KG1 (cell line): ENCODE results near the gene SLC22A23.
"Not testable (repeated sequence)": the region's sequence is repeated elsewhere in the genome, so short reads cannot be mapped to it uniquely, and the experiment has no call there.

Source experiments
- DNase-seq: peaks from one replicate; lab custom pipeline; 2025; lab: John Stamatoyannopoulos, UW

Gene SLC22A23

DNA sequence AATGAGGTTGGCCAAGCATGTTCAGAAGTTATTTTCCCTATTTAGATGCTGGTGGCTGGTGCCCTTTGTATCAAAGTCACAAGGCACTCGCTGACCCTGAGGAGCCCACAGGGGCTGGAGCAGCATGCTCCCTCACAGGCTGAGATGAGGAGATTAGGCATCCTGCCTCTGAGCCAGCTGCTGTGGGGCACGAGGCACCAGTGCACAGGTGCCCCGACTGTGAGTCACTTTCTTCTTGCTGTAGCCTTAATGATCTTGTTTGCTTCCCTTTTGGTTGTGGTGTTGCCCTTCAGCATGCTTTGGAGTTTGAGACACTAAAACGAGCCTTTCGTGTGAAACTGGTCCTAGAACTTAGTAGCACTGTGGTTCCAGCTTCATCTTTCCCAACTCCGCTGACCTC lies 193.8 kb downstream of the SLC22A23 start:
- DNase-seq: no peak

DNA sequence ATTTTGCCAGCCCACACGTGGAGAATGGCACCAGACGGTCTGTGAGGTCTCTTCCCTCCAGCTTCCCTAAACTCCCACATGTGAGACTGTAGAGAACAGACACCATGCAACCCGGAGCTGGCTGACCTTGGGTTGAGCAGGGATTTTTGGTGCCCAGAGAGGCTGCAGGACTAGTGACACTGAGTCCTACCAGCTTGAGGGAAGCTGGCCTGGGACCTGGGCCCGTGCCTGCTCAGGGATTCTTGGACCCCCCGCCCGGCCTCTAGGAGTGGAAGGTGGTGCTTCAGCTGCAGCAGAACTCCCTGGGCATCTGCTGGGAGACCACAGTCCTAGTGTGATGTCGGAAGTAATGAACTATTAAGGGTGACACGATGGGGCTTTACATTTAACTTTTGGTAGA lies 194.9 kb downstream of the SLC22A23 start:
- DNase-seq: no peak

DNA sequence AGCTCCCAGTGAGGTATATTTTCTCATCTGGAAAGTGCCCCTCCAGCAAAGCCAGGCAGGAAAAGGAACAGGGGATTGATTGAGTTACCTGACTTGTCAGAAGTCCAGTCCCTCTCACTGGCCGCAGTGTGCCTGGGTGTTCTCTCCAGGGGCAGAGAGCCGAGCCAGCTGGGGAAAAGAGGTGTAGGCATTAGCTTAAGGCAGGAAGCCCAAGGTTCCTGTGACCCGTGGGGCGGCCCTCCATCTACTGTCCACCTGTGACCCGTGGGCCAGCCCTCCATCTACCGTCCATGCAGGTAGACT lies 195.4 kb downstream of the SLC22A23 start:
- DNase-seq: no peak

- no peak for DNase-seq
These were observed 195.9 kb downstream of the SLC22A23 start for GRCh38 chr6:3260772-3261517.

GRCh38 chr6:3260296-3260695 lies 196.6 kb downstream of the SLC22A23 start:
- DNase-seq: no peak

GRCh38 chr6:3259491-3259958 lies 197.3 kb downstream of the SLC22A23 start:
- no peak for DNase-seq

- DNase-seq: peak; percentile 75
These were observed 197.9 kb downstream of the SLC22A23 start, which contains the start of gene PSMG4 for GRCh38 chr6:3258720-3259490. Gene PSMG4 (plus strand): TSS chr6:3258947. CDS start chr6:3259023, 76 bp downstream.

GRCh38 chr6:3258201-3258600 lies 198.6 kb downstream of the SLC22A23 start:
- DNase-seq: no peak

- no peak for DNase-seq
These were observed 203.3 kb downstream of the SLC22A23 start for GRCh38 chr6:3253597-3253961.

DNA sequence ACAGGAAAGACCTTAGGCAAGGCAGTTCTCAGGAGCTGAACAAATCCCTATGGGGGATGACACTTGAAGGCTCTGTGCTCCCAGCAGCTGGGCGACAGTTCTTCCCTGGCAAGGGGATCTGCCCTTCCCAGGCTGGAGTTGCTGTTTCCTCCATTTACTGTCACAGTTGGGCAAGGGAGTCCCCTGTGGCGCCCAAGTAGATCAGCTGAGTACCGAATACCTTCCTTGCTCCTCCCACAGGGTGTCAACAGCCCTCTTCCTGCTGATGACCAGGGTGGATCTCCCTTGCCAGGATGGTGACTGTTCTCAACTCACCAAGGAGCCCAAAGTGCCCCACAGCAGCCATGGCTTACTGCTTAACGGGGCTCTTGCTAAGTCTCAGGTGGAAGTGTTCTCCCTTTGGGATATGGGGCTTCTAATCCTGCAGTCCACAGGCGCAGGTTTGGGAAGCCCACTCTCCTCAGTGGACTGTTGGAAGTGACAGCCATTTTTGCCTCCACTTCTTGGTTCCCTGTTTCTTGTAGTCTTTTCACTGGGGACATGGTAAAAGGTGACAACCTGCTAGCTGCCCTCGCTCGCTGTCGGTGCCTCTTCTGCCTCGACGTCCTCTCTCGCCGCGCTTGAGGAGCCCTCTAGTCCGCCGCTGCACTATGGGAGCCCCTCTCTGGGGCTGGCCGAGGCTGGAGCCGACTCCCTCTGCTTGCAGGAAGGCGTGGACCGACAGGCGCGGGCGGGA lies 203.8 kb downstream of the SLC22A23 start:
- no peak for DNase-seq

GRCh38 chr6:3252369-3252768 lies 204.5 kb downstream of the SLC22A23 start:
- DNase-seq: no peak

GRCh38 chr6:3251462-3252314 lies 205.2 kb downstream of the SLC22A23 start:
- peak; percentile 46 for DNase-seq

- DNase-seq: no peak
These were observed 206.6 kb downstream of the SLC22A23 start for GRCh38 chr6:3250231-3250675.

DNA sequence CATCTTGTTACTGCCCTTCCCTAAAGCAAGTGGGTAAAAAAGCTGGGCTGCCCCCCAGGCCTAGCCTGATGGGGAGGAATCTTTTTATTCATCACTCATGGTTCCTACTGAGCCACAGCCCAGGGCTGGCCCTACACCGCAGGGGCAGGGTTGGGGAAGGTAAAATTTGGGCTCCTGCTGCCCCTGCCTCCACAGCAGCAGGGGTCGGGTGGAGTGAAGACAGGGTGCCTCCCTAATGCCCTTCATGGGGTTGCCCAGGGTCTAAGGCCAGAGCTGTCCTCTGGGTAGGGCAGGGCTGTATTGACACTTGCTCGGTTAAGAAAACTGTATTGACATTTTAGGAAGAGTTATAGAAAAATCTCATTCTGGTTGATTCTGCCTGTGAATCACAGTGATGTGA lies 207.0 kb downstream of the SLC22A23 start:
- DNase-seq: no peak

DNA sequence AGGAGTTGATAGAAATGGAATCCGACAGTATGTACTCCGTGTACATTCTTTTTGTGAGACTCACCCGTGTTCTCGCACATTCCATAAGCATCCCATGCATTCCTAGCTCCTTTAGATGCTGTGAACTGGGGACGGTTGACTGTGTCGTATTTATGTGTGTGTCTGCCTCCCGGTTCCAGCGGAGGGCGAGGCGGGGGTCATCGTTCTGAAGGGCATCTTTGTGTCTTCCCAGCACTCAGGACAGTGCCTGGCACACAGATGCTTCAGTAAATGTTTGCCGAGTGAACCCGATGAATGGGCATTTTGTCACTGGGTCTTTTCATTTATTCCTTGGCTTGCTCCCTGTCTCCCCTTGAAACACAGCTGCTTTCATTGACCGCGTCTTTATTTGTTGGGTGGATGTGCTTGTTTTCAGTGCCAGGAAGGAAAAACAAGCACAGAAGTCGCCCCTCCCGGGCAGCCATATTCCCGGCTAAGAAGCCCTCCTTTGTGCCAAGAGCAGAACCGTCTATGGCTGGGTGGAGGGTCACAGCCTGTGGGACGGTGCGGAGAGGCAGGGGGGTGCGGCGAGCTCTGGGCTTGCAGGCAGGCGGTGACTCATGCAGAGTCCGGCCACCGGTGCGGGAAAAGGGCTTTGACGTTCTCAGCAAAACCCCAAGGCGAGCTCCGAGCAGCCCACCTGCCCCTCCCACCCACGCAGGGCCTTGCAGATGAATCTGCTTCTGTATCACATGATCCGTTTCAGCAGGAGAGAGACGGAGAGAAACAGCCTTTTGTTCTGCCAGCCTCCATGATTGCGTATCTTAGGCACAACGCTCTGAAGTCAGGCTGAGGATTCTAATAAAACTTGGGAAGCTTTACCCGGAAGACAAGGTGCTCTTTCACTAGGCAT lies 209.3 kb downstream of the SLC22A23 start:
- no peak for DNase-seq

GRCh38 chr6:3245216-3245615 lies 211.6 kb downstream of the SLC22A23 start:
- DNase-seq: no peak

GRCh38 chr6:3244832-3245161 lies 212.1 kb downstream of the SLC22A23 start:
- not testable (repeated sequence) for DNase-seq

DNA sequence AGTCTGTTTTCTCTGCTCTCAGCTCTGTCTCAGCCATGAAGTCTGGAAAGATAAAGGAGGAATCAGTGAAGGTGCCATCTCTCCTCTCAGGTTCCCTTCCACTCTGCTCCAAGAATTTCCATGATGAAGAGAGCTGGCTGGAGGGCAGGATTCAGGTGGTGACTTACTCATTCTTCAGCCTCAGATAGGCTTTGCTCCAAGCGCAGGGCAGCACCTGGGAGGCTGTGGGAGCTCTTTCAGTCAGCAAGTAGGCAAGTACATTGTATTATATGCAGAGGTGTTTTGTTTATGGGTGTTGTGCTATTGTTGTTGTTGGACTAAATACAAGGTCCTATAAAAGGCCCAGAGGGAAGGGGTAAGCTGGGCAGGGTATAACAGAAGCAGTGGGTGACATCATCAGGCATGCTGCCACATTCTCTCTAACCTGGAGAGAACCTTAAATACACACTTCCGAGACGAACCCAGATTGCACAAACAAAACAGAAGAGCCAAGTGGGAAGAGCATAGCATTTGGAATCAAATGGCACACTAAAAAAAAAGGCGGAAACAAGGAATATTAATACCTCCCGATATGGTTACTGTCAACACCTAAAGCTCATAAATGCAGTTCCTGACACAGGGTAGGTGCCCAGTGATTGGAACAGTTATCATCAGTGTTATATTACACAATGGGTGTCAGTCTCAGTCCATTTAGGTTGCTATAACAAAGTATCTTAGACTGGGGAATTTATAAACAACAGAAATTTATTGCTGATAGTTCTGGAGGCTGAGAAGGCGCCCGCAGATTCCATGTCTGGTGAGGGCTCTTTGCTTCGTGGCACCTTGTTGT lies 212.6 kb downstream of the SLC22A23 start:
- no peak for DNase-seq

DNA sequence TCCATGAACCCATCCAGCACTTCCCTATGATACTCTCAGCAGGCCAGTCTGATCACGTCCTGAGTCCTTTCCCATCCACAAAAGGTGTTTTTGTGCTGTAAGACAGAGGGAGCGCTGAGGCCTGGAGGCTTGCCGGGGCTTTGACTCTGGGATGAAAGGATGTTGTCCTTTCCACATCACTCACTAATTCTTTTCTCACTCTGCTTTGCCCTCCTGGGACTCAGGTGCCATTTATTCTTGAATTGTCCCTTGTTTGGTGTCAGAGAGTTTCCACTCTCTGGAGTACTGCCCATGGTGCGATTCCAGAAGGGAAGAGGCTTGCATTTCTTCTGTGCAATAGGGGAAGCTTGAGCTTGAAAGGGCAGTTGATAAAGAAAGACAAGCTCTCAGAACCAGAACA lies 214.1 kb downstream of the SLC22A23 start:
- no peak for DNase-seq

- not testable (repeated sequence) for DNase-seq
These were observed 215.1 kb downstream of the SLC22A23 start for GRCh38 chr6:3241745-3242144.
